WTC11 (cell line): Measurements from ENCODE around the gene SLC13A2. TPM values are rescaled to one million over a fixed set of nuclear protein-coding genes. Genes with fewer than 3 reads are reported as not detected.

ENCODE experiments used
- ATAC-seq: fragments of 200-7000 bp; cut with Tn5 transposase; 2 replicates; pipeline ENCODE4 v1.10.0; 2021; ENCODE audit warnings: mild to moderate bottlenecking, moderate library complexity
- CTCF ChIA-PET: fragments of 300-600 bp; sonication (Branson Sonifier 250); formaldehyde crosslinking; loops from one replicate; lab custom pipeline; 2021; ENCODE audit warnings: antibody characterized with exemption; lab: Charles Lee
- POLR2A ChIA-PET: fragments of 350-600 bp; sonication (Branson Sonifier 250); formaldehyde crosslinking; loops from one replicate; lab custom pipeline; 2021; ENCODE audit warnings: antibody characterized with exemption; lab: Charles Lee
- DNase-seq: peaks from one replicate; pipeline ENCODE4 v3.0.0; 2021; ENCODE audit warnings: low spot score
- H3K27ac Mint-ChIP-seq: 2 replicates; pipeline ENCODE4 v1.8.0; 2021; ENCODE audit warnings: mixed read lengths
- H3K27me3 Mint-ChIP-seq: 2 replicates; pipeline ENCODE4 v1.8.0; 2021; ENCODE audit warnings: low read depth, mild to moderate bottlenecking, moderate library complexity, mixed read lengths
- H3K36me3 Mint-ChIP-seq: 2 replicates; pipeline ENCODE4 v1.8.0; 2021; ENCODE audit warnings: mixed read lengths
- H3K4me1 Mint-ChIP-seq: 2 replicates; pipeline ENCODE4 v1.8.0; 2022; ENCODE audit warnings: mixed read lengths
- H3K4me3 Mint-ChIP-seq: 2 replicates; pipeline ENCODE4 v1.8.0; 2021; ENCODE audit warnings: mild to moderate bottlenecking, moderate library complexity, mixed read lengths
- H3K9me3 Mint-ChIP-seq: 2 replicates; pipeline ENCODE4 v1.8.0; 2021; ENCODE audit warnings: mixed read lengths
- E2F1 ChIP-seq: sonication (generic); formaldehyde crosslinking; IDR thresholded peaks from 2 replicates; pipeline ENCODE4 v1.8.0; 2022; ENCODE audit warnings: mild to moderate bottlenecking, missing genetic modification reagents
- ELF4 ChIP-seq: sonication (generic); formaldehyde crosslinking; IDR thresholded peaks from 2 replicates; pipeline ENCODE4 v1.8.1; 2022; ENCODE audit warnings: low read depth, mild to moderate bottlenecking, moderate library complexity, missing genetic modification reagents
- EMX1 ChIP-seq: fragments of 250-450 bp; sonication (Bioruptor Pico); IDR thresholded peaks from 2 replicates; pipeline ENCODE4 v1.8.0; 2021; ENCODE audit warnings: mild to moderate bottlenecking
- FOXK1 ChIP-seq: sonication (generic); formaldehyde crosslinking; IDR thresholded peaks from 2 replicates; pipeline ENCODE4 v1.8.0; 2022; ENCODE audit warnings: mild to moderate bottlenecking, moderate library complexity, missing genetic modification reagents
- FOXP1 ChIP-seq: sonication (generic); formaldehyde crosslinking; IDR thresholded peaks from 2 replicates; pipeline ENCODE4 v1.8.0; 2022; ENCODE audit warnings: missing genetic modification reagents, mild to moderate bottlenecking, moderate library complexity, borderline replicate concordance
- GRHL2 ChIP-seq: fragments of 250-450 bp; sonication (Bioruptor Pico); IDR thresholded peaks from 2 replicates; pipeline ENCODE4 v1.8.0; 2022; ENCODE audit warnings: mild to moderate bottlenecking, moderate library complexity; ENCODE audit not compliant: insufficient replicate concordance, severe bottlenecking
- HMGXB4 ChIP-seq: sonication (generic); formaldehyde crosslinking; IDR thresholded peaks from 2 replicates; pipeline ENCODE4 v1.8.1; 2023; ENCODE audit warnings: mild to moderate bottlenecking, moderate library complexity, missing genetic modification reagents
- IRF2 ChIP-seq: sonication (generic); formaldehyde crosslinking; IDR thresholded peaks from 2 replicates; pipeline ENCODE4 v1.8.0; 2022; ENCODE audit warnings: low read depth, missing genetic modification reagents, borderline replicate concordance
- KAT7 ChIP-seq: sonication (generic); formaldehyde crosslinking; IDR thresholded peaks from 2 replicates; pipeline ENCODE4 v1.8.1; 2023; ENCODE audit warnings: missing genetic modification reagents, mild to moderate bottlenecking, borderline replicate concordance
- NFYB ChIP-seq: sonication (generic); formaldehyde crosslinking; conservative IDR thresholded peaks from 2 replicates; pipeline ENCODE4 v1.8.0; 2022; ENCODE audit warnings: low read depth, missing genetic modification reagents
- PREB ChIP-seq: sonication (generic); formaldehyde crosslinking; IDR thresholded peaks from 2 replicates; pipeline ENCODE4 v1.8.1; 2022; ENCODE audit warnings: mild to moderate bottlenecking, missing genetic modification reagents, moderate library complexity, borderline replicate concordance
- PRRX2 ChIP-seq: fragments of 250-450 bp; sonication (Bioruptor Pico); IDR thresholded peaks from 2 replicates; pipeline ENCODE4 v1.8.0; 2021; ENCODE audit warnings: mild to moderate bottlenecking
- SP1 ChIP-seq: sonication (generic); formaldehyde crosslinking; conservative IDR thresholded peaks from 2 replicates; pipeline ENCODE4 v1.8.1; 2022; ENCODE audit warnings: missing genetic modification reagents
- TCF7 ChIP-seq: sonication (generic); formaldehyde crosslinking; IDR thresholded peaks from 2 replicates; pipeline ENCODE4 v1.8.0; 2022; ENCODE audit warnings: mild to moderate bottlenecking, low read depth, missing genetic modification reagents, moderate library complexity
- TEAD4 ChIP-seq: sonication (generic); formaldehyde crosslinking; IDR thresholded peaks from 2 replicates; pipeline ENCODE4 v1.8.0; 2022; ENCODE audit warnings: mild to moderate bottlenecking, missing genetic modification reagents
- ZBTB21 ChIP-seq: sonication (generic); formaldehyde crosslinking; IDR thresholded peaks from 2 replicates; pipeline ENCODE4 v1.8.1; 2023; ENCODE audit warnings: mild to moderate bottlenecking, missing genetic modification reagents, borderline replicate concordance
- ZNF263 ChIP-seq: sonication (generic); formaldehyde crosslinking; IDR thresholded peaks from 2 replicates; pipeline ENCODE4 v1.8.1; 2022; ENCODE audit warnings: low read depth, mild to moderate bottlenecking, moderate library complexity, missing genetic modification reagents
- ZNF423 ChIP-seq: fragments of 250-450 bp; sonication (Bioruptor Pico); IDR thresholded peaks from 2 replicates; pipeline ENCODE4 v2.1.2; 2022; ENCODE audit warnings: mild to moderate bottlenecking, moderate library complexity
- total RNA-seq: library from RNA; stranded (reverse); gene quantifications from 3 replicates; pipeline ENCODE4 v1.2.3, GENCODE V29; 2021
- TF ChIP-seq, protein P1 (sequence below): sonication (generic); formaldehyde crosslinking; IDR thresholded peaks from 2 replicates; pipeline ENCODE4 v1.8.1; 2023; ENCODE audit warnings: mild to moderate bottlenecking, missing genetic modification reagents, moderate library complexity
- TF ChIP-seq, protein P2 (sequence below): sonication (generic); formaldehyde crosslinking; IDR thresholded peaks from 2 replicates; pipeline ENCODE4 v1.8.1; 2023; ENCODE audit warnings: mild to moderate bottlenecking, missing genetic modification reagents, moderate library complexity
- TF ChIP-seq, protein P3 (sequence below): fragments of 250-450 bp; sonication (Bioruptor Pico); IDR thresholded peaks from 2 replicates; pipeline ENCODE4 v1.9.0; 2021; ENCODE audit warnings: mild to moderate bottlenecking
- TF ChIP-seq, protein P4 (sequence below): sonication (generic); formaldehyde crosslinking; IDR thresholded peaks from 2 replicates; pipeline ENCODE4 v1.8.1; 2023; ENCODE audit warnings: mild to moderate bottlenecking, missing genetic modification reagents

SLC13A2 gene
- total RNA-seq, 1 experiment from 2014 or later, result not detected

DNA sequence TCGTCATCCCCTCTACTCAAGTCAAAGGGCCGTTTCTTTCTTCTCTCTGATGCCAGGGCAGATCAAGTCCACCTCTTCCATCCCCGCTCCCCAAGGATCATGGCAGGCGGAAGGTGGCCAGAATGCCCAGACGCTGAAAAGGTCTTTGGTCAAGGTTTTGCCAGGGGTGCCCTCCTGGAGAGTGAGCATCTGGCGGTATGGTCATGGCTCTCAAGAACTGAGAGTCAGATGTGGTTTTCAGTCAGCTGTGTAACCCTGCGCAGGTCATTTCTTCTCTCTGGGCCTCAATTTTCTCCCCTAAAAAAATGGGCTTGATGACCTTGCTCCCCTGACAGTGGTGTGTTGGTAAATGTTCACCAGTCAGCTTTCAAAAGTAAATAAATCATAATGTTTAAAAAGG, 45.1 kb downstream of the SLC13A2 start:
- no peak for ATAC-seq
- Mint-ChIP-seq H3K4me1 (peaks cover 3% of the 10 kb centered on the region), H3K4me3 (no peak overlapping the region), H3K27ac (no peak overlapping the region), H3K9me3 (peaks cover 18% of the 10 kb centered on the region), H3K27me3 (peaks cover 7% of the 10 kb centered on the region), H3K36me3 (no peaks in the 10 kb centered on the region)
- DNase-seq, result no peak
- ChIA-PET CTCF (no interaction called here), POLR2A (no interaction called here)
- TF ChIP-seq KAT7 (CRISPR knock-in tag) (no peak), FOXP1 (CRISPR knock-in tag) (no peak), NFYB (no peak), TEAD4 (CRISPR knock-in tag) (no peak), IRF2 (CRISPR knock-in tag) (no peak), ELF4 (CRISPR knock-in tag) (no peak), TCF7 (CRISPR knock-in tag) (no peak), FOXK1 (no peak), ZNF263 (CRISPR knock-in tag) (no peak), HMGXB4 (no peak), GRHL2 (CRISPR knock-in tag) (no peak), ZBTB21 (CRISPR knock-in tag) (no peak)
- TF ChIP-seq, protein P1, sequence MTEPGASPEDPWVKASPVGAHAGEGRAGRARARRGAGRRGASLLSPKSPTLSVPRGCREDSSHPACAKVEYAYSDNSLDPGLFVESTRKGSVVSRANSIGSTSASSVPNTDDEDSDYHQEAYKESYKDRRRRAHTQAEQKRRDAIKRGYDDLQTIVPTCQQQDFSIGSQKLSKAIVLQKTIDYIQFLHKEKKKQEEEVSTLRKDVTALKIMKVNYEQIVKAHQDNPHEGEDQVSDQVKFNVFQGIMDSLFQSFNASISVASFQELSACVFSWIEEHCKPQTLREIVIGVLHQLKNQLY (CRISPR knock-in tag), result no peak

GRCh38 chr17:28519236-28519635, 45.8 kb downstream of the SLC13A2 start:
- Mint-ChIP-seq H3K27ac (no peak overlapping the region), H3K9me3 (peaks cover 18% of the 10 kb centered on the region), H3K4me3 (no peak overlapping the region), H3K36me3 (no peaks in the 10 kb centered on the region), H3K4me1 (peaks cover 3% of the 10 kb centered on the region), H3K27me3 (peaks cover 7% of the 10 kb centered on the region)
- CTCF ChIA-PET, result interaction anchor here (0.8 kb wide), 1 partner anchor 24 kb away, joined by 3 read pairs; no protein-coding TSS in a partner anchor
- DNase-seq (no peak), ATAC-seq (no peak)
- POLR2A ChIA-PET, result no interaction called here
- TF ChIP-seq PRRX2 (CRISPR knock-in tag) (no peak), ZNF263 (CRISPR knock-in tag) (no peak), SP1 (CRISPR knock-in tag) (no peak), EMX1 (CRISPR knock-in tag) (no peak)

DNA sequence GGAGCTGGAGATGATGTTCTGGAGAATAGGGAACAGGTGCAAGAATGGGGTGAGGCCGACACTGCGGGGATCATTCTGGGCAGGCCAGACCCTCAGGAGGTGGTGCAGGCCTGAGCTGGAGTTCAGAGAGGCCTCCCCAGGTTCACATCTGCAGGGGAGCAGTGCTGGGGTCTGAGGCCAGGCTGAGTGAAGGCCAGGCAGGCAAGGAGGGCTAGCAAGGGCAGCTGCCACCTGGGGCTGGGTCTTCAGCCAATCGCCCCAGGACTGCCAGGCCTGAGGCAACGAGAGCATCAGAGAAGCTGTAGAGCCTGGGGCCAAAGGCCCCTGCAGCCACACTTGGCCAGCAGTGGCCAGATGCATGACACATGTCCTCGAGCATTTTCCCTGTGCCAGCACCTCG, 47.2 kb downstream of the SLC13A2 start:
- Mint-ChIP-seq H3K4me3 (no peak overlapping the region), H3K27me3 (peaks cover 7% of the 10 kb centered on the region), H3K4me1 (peaks cover 3% of the 10 kb centered on the region), H3K36me3 (no peaks in the 10 kb centered on the region), H3K27ac (no peak overlapping the region), H3K9me3 (peaks cover 12% of the 10 kb centered on the region)
- POLR2A ChIA-PET, result no interaction called here
- DNase-seq (no peak), ATAC-seq (no peak)
- CTCF ChIA-PET, result interaction anchor here (0.7 to 1.9 kb wide), 8 partner anchors 15 to 763 kb away, joined by 3 to 9 read pairs (median 4); no protein-coding TSS in a partner anchor
- TF ChIP-seq PREB (no peak), NFYB (no peak), ZNF423 (no peak), PRRX2 (CRISPR knock-in tag) (no peak), E2F1 (CRISPR knock-in tag) (no peak), IRF2 (CRISPR knock-in tag) (no peak)
- TF ChIP-seq, protein P2, sequence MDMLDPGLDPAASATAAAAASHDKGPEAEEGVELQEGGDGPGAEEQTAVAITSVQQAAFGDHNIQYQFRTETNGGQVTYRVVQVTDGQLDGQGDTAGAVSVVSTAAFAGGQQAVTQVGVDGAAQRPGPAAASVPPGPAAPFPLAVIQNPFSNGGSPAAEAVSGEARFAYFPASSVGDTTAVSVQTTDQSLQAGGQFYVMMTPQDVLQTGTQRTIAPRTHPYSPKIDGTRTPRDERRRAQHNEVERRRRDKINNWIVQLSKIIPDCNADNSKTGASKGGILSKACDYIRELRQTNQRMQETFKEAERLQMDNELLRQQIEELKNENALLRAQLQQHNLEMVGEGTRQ (CRISPR knock-in tag), result no peak
- TF ChIP-seq, protein P3, sequence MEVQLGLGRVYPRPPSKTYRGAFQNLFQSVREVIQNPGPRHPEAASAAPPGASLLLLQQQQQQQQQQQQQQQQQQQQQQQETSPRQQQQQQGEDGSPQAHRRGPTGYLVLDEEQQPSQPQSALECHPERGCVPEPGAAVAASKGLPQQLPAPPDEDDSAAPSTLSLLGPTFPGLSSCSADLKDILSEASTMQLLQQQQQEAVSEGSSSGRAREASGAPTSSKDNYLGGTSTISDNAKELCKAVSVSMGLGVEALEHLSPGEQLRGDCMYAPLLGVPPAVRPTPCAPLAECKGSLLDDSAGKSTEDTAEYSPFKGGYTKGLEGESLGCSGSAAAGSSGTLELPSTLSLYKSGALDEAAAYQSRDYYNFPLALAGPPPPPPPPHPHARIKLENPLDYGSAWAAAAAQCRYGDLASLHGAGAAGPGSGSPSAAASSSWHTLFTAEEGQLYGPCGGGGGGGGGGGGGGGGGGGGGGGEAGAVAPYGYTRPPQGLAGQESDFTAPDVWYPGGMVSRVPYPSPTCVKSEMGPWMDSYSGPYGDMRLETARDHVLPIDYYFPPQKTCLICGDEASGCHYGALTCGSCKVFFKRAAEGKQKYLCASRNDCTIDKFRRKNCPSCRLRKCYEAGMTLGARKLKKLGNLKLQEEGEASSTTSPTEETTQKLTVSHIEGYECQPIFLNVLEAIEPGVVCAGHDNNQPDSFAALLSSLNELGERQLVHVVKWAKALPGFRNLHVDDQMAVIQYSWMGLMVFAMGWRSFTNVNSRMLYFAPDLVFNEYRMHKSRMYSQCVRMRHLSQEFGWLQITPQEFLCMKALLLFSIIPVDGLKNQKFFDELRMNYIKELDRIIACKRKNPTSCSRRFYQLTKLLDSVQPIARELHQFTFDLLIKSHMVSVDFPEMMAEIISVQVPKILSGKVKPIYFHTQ (CRISPR knock-in tag), result no peak
- TF ChIP-seq, protein P4, sequence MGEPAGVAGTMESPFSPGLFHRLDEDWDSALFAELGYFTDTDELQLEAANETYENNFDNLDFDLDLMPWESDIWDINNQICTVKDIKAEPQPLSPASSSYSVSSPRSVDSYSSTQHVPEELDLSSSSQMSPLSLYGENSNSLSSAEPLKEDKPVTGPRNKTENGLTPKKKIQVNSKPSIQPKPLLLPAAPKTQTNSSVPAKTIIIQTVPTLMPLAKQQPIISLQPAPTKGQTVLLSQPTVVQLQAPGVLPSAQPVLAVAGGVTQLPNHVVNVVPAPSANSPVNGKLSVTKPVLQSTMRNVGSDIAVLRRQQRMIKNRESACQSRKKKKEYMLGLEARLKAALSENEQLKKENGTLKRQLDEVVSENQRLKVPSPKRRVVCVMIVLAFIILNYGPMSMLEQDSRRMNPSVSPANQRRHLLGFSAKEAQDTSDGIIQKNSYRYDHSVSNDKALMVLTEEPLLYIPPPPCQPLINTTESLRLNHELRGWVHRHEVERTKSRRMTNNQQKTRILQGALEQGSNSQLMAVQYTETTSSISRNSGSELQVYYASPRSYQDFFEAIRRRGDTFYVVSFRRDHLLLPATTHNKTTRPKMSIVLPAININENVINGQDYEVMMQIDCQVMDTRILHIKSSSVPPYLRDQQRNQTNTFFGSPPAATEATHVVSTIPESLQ, result no peak
